ENCODE measurements around the gene LSMEM2.

GRCh38 chr3:50297384-50297775 is 18.5 kb downstream of the LSMEM2 start:
- TF ChIP-seq POLR2A (IDR thresholded peaks at IDR 0.05; ENCODE audit: low read length) (no peak), GATA1 (IDR thresholded peaks at IDR 0.05; ENCODE audit: low read depth, low read length) (no peak)

All from erythroblast (primary cell).